ENCODE results near the gene LINC01488.

LINC01488 gene

DNA sequence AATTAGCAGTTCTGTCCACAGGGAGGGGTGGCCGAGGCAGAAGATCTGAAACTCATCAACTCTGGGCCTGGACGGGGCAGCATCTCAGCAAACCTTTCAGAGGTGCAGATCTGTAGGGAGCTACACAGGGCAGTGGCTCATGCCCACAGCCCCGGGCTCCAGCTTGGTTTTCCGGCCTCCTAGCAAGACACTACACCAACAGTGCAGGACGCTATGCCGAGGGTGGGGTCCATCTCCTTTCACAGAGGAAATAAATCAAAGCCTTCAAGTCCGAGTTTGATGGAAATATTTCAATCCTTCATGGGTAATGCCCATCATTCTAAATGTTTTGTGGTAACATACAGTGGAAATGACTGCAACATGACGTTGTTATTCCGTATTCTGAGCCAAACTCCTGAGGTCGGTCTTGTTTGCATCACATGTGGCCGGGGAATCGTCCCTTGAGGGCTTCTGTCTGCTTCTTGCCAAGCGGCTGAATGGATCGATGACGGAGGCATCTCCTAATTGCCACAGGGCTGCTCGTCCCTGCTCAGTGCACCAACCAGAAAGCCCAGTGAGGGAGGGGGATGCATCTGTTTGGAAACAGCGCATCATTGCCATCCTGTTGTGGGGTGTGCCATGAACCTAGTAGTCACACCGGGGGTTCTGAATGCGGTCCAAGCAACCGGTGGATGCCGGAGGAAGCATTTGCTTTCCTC, 30.0 kb downstream of the LINC01488 start:
- peak; percentile 10 for DNase-seq (ENCODE audit: low read depth)

DNA sequence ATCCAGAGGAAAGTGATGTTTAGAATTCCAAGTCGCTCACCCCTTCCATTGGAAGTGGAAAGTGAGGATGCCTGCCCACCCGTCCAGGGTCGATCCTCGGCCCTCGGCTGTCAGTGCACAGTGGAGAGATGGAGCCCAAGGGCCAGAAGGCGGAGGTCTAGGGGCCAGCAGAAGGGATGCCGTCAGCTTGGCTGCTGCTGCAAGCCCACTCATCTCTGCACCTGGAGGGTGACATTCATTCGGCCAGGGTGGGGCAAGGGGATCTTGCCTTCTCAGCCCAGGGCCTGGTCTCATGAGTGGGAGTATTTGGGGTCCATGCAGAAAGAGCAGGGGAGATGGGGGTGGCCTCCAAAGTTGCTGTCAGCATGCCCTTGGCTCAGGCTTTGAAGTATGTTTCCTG, 30.7 kb downstream of the LINC01488 start:
- DNase-seq (ENCODE audit: low read depth) = no peak

DNA sequence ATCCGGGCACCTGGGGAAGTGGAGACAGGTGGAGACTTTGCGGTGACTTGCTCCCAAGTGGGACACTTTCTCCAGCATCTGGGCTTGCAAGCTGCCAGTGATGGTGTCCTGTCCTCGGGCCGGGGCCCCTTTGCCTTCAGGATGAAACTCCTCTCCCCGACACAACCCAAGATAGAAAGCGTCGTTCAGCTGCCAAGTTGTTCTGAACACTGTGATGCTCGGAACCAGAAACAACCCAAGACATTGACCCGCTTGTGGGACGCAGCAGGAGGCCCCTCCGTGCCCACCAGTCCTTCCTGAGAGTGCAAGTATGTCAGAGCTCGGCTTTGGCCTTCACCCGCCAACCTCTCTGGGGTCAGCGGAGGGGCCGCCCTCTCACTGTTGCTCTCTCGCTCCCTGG, 31.3 kb downstream of the LINC01488 start:
- no peak for DNase-seq (ENCODE audit: low read depth)

DNA sequence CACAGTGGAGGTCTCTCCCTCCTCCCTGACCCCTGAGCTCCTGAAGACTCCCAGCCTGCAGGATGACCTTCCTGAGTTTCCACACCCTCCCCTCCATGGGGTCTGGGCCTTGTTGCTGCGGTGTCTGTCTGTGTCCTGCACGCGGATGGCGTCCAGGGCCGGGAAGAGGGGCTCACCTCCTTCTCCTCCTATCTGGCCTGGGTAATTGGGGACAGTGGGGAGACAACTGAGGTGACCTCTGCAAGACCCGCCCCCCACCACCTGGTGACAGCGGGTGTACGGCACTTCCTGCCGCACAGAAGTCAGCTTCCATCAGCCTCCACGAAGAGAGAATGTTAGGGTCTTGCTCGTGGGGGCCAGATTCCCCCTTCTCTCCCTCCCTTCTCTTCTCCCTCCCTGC, 31.7 kb downstream of the LINC01488 start:
- no peak for DNase-seq (ENCODE audit: low read depth)

DNA sequence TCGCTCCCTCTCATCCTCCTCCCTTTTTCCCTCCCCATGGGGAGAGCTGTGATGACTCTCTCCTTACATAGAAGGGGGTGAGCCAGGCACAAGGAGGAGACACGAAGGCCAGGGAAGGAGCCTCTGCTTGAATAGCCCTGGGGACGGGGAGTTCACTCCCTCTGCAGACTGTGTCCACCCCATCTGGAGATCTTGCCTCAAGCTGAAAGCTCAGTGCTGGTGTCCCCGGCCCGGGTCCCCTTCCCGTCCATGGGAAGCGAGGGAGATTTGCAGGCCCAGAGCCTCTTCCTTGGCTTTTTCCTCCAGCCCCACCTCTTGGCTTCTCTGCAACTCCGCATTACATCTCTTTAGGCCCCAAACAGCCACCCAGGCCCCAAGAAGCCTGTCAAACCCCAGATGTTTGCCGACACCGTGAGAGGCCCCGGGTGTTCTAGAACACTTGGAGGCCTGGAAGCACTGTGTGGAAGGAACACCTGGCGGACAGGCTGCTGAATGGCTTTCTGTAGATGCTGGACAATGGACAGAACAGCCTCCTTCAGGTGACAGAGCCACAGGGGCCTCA, 32.3 kb downstream of the LINC01488 start:
- DNase-seq (ENCODE audit: low read depth) = no peak

DNA sequence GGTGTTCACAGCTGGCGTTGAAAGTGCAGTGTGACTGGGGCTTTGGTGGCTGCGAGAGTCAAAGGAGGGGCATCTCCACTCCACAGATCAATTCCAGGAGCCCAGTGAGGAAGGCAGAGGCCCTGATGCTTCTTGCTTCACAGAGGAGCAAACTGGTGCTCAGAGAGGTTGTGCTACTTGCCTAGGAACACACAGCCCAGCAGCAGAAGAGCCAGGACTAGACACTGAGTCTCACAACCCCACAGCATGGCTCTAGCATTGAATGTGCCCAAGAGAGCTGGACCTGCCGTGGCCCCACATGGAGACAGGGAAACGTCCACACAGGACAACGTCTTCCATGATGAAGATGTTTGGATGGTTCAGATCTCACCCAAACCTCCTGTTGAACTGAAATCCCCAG, 33.3 kb downstream of the LINC01488 start:
- DNase-seq (ENCODE audit: low read depth) = no peak

DNA sequence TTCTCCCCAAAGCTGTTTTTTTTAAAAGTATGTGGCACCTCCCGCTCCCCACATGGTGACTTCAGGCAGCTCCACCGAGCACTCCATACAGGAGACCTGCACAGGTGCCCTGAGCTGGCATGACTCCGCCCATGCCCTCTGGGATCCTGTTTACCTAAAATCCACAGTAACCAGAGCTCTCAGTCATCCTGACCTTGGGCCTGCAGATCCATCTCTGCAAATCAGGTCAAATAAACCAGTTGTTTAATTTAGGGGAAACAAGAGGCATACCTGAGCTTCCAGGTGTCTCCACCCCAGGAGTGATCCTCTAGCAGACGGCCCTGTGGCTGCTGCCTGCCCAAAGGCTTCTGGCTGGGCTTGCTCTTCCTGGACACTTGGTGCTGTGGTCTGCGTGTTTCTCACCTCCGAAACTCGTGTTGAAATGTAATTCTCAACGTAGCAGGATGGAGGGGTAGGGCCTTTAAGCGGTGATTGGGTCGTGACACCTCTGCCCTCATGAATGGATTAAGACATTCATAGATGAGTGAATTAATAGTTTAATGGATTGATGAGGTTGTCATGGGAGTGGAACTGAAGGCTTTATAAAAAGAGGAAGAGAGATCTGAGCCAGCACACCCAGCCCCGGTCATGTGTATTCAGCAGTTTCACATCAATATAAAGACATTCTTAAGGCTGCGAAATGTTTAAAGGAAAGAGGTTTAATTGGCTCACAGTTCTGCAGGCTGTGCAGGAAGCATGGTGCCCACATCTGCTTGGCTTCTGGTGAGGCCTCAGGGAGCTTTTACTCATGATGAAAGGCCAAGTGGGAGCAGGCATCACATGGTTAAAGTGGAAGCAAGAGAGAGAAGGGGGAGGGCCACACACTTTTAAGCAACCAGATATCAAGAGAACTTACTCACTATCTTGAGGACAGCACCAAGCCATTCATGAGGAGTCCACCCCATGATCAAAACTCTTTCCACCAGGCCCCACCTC, 34.1 kb downstream of the LINC01488 start:
- DNase-seq (ENCODE audit: low read depth) = no peak

DNA sequence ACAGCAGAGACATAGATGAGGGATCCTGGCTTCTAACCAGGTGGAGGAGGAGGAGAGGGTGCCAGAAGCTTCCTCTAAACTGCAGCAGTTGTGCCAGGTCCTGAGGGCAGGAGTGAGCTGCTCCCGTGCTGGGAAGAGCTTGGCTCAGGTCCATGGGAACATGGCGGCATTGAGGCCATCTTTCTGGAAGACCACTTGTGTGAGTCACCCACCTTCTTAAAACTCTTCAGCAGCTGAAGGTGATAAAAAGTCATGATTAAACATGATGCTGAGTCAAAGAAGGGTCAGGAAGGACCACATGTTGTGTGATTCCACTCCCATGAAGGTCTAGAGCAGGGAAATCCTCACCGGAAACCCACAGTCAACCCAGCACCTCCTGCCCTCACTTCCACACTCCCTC, 35.1 kb downstream of the LINC01488 start:
- DNase-seq (ENCODE audit: low read depth) = no peak

DNA sequence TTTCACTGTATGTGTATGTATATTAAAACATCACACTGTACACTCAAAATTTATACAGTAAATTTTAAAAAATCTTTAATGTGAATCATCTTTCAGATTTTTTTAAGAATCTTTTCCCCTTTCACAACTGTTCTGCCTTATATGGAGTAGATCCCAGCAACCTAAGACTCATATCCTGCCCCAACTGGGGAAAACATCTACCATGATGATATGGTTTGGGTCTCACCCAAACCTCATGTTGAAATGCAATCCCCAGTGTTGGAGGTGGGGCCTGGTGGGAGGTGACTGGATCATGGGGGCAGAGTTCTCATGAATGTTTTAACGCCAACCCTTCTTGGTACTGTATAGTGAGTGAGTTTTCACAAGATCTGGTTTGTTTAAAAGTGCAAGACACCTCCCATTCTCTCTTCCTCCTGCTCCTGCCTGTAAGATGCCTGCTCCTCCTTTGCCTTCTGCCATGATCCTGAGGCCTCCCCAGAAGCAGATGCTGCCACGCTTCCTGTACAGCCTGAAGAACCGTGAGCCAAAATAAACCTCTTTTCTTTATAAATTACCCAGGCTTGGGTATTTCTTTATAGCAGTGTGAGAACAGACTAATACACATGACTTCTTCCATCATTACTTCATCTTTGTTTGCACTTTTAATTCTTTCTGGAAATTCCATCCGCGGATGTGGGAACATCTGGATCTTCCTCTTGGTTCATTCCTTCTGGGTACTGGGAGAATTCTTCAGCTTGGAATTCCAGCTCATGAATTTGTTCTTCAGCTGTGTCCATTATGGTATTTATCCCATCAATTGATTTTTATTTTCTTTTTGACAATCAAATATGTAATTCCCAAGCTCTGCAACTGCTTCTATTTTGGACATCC, 36.9 kb downstream of the LINC01488 start:
- DNase-seq (ENCODE audit: low read depth) = peak; percentile 71

DNA sequence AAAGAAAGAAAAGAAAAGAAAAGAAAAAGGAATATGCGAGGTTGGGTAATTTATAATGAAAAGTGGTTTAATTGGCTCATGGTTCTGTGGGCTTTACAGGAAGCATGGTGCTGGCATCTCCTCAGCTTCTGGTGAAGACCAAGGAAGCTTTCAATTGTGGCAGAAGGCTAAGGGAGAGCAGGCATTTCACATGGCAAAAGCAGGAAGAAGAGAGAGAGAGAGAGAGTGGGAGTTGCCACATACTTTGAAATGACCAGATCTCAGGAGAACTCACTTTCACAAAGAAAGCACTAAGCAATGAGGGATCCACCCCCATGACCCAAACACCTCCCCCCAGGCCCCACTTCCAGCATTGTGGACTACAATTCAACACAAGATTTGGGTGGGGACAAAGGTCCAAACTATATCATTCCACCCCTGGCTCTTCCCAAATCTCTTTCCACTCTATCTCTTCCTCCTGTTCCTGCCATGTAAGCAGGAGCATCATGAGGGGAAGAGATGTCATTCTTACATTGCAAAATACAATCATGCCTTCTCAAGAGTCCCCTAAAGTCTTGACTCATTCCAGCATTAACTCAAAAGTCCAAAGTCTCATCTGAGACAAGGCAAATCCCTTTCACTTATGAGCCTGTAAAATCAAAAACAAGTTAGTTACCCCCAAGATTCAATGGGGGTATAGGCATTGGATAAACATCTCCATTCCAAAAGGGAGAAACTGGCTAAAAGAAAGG, 38.9 kb downstream of the LINC01488 start:
- DNase-seq (ENCODE audit: low read depth) = no peak

DNA sequence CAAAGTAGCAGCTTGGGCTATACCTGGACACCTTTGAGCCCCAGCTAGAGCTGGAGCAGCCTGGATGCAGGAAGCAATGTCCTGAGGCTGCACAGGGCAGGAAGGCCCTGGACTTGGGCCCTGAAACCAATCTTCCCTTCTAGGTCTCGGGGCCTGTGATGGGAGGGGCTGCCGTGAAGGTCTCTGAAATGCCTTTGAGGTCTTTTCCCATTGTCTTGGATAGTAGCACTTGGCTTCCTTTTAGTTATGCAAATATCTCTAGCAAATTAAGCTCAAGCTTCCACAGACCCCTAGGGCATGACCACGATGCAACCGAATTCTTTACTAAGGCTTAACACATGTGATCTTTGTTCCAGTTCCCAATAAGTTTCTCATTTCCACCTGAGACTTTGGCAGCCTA, 40.0 kb downstream of the LINC01488 start:
- no peak for DNase-seq (ENCODE audit: low read depth)

DNA sequence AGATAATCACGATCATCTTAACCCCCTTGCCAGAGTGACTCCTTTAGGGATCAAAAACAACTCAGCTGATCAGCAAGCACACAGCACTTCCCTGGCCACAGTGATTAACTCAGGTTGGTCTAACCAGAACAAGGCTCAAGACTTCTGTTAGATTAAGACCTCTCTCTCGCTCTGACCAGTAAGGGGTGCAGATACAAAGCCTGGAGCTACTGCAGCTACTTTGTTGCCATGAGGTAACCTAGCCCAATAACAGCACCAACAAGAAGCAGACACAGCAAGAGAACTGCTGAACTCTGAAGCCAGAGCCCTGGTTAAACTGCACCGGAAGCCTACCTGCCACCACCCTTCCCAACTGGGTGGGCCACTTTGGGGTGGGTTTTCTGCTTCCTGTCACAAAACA, 42.0 kb downstream of the LINC01488 start:
- no peak for DNase-seq (ENCODE audit: low read depth)

DNA sequence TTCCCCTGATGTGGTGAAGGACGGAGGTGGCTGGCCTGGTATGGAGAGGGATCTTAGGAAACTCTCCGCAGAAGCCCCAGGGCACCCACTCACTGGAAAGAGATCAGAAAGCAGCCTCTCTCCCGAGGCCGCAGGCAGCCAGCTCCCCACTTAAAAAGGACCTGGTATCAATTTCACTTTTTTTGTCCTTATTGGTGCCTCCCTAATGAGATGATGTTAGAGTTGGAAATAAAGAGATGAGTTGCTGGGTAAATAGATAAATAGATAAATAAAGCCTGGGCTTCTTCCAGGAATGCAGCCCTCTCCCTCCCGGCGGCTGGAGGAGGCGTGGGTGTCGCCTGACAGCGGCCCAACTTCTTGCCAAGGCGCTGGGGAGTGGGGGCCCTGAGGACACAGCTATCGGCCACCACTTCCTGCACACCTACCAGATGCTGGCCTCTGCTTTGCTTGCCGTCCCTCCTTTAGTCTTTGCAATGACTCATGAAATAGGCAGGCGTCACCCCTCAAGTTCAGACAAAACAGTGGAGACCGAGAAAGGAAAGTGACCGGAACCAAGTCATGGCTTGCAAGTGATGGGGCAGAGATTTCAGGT, 42.9 kb downstream of the LINC01488 start:
- DNase-seq (ENCODE audit: low read depth) = no peak

DNA sequence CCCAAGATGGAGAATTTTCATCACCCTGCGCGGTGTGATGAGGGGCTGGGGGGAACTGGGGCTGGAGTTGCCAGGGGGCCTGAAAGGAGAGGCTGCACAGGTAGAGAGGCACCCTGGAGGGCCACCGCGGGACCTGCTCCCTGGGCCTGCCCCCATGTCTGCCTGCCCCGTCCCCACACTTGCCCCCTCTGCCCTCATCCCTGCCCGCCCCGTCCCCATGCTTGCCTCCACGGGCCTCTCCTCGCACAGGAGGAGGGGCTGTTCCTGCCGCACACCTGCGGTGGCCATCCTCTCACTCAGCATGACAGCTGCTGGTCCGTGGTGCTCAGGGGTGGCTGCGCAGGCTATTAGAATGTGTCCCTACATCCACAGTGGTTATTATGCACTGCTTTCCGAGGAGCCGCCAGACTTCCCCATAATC, 43.5 kb downstream of the LINC01488 start:
- DNase-seq (ENCODE audit: low read depth) = no peak

DNA sequence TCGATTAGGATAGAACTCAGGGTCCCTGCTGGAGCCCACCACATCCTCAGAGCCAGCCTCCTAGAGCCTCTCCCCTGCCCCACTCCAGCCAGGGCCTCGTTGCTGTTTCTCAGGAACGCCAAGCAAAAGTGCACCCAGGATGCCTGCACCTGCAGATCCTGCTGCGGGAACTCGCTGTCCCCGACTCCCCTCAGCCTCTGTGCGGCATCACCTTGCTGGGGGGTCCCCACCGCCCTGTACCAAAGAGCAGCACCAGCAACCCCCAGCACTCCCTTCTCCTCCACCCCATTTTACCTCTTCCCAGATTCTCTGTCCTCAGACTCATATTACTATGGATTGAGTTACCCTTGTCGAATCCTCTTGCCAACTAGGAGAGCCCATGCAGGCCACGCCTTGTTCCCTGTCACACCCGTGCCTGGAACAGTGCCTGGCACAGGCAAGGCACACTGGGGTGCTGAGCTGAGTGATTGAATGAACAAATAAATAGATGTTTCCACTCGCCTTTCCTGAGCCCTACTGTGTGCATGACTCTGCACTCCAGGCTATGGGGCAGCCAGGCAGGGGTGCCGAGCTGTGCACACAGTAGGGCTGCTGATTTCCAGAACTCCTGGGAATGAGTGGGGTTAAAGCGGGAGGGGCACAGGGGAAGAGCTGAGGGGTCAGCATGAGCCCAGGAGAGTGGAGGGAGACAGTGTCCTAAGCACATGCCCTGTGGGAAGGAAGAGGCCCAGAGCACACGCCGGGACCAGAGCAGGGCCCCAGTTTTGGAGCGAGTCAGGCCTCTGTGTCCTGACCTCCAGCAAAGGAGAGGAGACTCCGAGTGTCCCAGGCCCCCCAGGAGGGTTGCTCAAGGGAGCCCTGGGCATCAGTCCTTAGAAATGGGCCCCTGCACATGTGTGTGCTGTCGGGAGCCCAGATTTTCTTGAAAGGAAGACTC, 44.3 kb downstream of the LINC01488 start:
- DNase-seq (ENCODE audit: low read depth) = no peak

DNA sequence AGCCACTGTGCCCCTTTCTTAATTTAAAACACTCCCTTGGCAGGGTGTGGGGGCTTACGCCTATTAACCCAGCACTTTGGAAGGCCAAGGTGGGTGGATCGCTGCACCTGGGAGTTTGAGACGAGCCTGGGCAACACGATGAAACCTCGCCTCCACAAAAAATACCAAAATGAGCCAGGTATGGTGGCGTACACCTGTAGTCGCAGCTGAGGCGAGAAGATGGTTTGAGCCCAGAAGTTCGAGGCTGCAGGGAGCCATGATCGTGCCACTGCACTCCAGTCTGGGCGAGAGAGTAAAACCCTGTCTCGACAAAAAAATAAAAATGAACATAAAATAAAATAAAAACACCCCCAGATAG, 45.0 kb downstream of the LINC01488 start:
- DNase-seq (ENCODE audit: low read depth) = no peak

DNA sequence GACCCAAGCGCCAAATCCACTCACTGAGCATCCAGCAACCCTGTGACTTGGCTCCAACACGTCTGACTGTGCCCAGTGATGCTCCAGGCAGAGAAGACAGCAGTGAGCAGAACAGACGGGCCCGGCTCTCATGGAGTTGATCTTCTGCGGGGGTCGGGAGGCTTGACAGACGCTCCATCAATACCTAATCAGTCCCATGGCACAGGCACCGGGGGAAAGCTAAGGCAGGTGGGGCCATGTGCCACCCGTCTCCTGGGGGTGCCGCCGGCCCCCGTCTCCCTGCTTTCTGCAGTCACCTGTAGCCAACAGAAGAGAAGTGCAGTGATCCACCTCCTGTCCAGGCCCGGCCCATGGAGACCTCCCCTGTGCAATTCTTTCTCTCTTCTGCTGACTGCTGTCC, 47.5 kb downstream of the LINC01488 start:
- DNase-seq (ENCODE audit: low read depth) = no peak

DNA sequence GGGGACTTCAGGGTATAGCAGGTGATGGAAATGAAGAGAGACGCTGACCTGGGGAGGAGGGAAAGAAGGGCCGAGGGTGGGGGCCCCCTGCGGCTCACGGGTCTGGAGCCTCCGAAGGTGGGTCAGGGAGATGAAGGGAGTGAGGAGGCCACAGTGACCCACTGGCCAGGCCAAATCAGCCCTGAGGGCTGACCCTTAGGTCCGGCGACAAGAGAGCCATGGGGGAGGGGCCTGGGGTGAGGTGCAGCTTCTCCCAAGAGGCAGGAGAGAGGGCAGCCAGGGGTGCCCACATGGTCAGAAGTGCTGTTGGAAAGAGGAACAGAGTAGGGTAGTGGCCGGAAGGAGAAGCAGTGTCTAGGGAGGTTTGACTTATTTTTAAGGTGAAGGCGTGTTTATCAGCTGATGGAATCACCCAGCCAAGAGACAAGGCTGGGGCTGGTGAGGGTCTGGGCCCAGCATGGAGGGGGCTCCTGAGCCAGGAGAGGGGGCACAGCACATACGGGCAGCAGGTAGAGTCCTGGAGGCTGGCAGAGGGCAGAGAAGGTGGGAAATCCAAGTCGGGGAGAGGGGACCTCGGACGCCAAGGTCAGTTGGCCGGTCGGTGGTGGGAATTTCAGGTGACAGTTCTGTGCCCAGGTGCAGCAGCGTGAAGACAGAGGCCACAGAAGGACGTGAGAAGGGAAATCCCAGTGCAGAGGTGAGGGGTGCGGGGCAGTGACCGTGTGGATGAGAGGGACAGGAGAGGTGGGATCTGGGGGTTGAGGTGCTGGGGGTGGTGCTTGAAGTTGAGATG, 49.0 kb downstream of the LINC01488 start:
- no peak for DNase-seq (ENCODE audit: low read depth)

Measured in non-pigmented ciliary epithelial cell (primary cell).